NAMALWA (cell line): ENCODE measurements around the gene FNBP1.
"Not testable (repeated sequence)": the region's sequence is repeated elsewhere in the genome, so short reads cannot be mapped to it uniquely, and the experiment has no call there.

Source experiments
- DNase-seq: peaks from one replicate; pipeline ENCODE4 v3.0.0-alpha.2; 2015; ENCODE audit warnings: low spot score

The FNBP1 gene

DNA sequence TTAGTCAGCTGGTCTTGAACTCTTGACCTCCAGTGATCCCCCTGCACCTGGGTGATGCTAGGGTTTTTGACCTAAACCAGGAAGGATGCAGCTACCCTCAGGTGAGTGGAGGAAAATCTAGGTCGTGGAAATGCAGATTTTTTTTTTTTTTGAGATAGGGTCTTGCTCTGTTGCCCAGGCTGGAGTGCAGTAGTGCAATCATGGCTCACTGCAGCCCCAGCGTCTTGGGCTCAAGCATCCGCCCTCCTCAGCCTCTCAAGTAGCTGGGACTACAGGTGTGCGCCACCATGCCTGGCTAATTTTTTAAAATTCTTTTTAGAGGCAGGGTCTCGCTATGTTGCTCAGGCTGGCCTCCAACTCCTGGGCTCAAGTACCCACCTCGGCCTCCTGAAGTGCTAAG, 51.9 kb downstream of the FNBP1 start:
- not testable (repeated sequence) for DNase-seq

DNA sequence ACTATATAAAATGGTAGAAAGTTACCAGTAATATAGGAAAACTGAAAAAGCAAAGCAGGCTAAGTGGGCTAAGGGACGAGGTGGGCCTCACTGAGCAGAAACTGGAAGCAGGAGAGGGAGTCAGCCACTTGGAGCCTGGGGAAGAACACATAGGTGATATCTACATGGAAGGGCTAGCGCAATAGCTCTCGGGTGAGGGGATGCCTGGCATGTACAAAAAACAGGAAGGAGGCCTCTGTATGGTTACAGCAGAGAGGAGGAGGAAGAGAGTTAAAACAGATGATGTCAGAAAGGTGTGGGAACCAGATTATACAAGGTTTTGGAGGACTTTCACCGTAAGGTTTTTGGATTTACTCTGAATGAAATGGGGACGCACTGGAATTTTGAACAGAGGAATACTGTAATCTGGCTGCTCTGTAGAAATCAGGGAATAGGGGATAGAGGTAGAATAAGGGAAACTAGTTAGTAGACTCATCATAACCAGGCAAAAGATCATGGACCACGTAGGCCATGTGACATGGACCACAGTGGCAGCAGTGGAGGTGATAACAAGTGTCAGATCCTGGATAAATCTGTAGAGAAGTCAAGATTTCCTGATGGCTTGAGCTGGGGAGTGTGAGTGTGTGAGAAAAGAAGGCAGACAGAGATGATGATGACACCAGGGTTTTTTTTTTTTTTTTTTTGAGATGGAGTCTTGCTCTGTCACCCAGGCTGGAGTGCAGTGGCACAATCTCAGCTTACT, 52.5 kb downstream of the FNBP1 start:
- DNase-seq, result peak; percentile 56

DNA sequence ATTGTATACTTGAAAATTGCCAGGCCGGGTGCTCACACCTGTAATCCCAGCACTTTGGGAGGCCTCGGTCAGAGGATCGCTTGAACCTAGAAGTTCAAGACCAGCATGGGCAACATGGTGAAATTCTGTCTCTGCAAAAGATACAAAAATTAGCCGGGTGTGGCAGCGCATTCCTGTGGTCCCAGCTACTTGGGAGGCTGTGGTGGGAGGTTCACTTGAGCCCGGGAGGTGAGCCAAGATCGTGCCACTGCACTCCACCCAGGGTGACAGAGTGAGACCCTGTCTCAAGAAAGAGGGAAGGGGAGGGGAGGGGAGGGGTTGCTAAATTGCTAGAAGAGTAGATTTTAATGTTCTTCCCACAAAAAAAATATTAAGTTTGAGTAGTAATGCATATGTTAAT, 53.2 kb downstream of the FNBP1 start:
- DNase-seq, result no peak

DNA sequence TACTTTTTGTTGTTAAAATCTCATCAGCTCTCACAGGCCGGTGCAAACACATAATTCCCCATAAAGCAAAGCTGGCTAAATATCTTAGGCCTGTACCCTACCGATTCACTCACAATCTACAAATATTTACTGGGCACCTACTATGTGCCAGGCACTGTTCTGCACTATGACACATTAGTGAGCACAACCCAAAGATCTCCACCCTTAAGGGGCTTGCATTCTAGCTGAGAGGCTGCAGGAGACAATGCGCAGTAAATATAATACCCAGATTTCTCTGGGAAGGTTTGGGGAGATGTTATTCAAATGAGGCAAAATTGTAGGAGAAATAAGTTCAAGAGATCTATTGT, 53.7 kb downstream of the FNBP1 start:
- DNase-seq, result no peak

DNA sequence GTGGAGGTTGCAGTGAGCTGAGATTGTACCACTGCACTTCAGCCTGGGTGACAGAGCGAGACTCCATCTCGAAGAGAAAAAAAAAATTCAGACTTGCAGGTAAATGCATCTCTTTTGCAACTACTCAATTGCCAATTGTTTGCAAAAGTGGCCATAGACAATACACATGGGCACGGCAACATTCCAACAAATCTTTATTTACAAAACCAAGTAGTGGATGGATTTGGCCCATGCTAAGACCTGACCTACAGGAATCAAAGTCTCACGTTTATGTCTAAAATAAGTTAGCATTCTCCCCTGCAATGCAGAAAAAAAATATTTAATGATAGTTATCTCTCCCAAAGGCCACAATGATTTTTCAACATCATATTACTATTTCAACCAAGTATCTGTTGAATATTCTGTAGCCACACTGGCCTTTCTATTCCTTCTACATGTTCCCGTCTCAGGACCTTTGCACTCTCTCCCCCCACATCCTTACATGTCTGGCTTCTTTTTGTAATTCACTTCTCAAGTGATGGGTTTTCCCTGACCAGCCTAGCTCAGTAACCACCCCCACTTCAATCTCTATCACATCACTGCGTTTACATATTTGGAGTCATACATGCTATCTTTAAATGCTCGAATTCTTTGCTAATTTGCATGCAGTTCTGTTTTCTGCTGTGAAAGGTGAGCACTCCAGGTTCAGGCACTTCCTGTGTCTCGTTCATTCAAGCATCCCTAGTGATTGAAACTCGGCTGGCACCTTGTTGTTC, 54.2 kb downstream of the FNBP1 start:
- peak; percentile 70 for DNase-seq

DNA sequence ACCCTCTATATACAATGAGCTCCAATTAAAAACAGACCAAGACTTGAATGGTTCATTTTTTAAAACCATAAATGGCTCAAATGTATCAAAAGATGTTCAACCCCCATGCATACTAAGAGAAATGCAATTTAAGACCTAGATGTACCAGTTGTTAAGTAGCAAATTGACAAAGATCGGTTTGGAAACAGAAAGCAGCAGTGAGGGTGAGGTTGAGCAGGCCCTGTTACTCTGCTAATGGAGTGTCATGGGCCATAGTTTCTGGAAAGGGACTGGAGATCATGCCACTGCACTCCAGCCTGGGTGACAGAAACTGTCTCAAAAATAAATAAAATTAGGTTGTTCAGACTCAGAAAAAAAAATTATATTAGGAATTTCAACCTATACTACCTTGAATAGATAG, 55.0 kb downstream of the FNBP1 start:
- no peak for DNase-seq

DNA sequence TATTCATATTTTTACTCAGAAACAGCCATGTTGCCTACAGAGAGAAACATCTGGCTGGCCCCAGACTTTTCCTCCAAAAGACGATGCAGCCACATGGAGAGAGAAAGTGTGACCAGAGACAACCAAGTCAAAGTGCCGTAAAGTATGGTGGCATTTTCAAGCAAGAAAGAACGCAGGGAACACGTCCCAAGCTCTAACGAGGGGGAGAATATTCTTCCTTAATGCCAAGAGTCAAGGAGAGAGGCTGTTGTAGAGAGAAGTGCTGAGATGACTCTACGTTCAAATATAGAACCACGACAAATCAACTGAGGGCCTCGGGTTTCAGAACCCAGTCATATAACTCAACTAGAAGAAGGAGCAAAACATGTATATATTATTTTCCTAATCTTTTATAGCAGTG, 55.9 kb downstream of the FNBP1 start:
- DNase-seq, result no peak

DNA sequence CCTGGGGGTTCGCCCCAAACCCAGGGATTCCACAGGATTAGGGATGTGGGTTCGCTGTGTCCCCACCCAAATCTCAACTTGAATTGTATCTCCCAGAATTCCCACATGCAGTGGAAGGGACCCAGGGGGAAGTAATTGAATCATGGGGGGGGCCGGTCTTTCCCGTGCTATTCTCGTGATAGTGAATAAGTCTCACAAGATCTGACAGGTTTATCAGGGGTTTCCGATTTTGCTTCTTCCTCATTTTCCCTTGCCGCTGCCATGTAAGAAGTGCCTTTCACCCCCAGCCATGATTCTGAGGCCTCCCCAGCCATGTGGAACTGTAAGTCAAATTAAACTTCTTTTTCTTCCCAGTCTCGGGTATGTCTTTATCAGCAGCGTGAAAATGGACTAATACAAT, 58.4 kb downstream of the FNBP1 start:
- DNase-seq, result not testable (repeated sequence)

DNA sequence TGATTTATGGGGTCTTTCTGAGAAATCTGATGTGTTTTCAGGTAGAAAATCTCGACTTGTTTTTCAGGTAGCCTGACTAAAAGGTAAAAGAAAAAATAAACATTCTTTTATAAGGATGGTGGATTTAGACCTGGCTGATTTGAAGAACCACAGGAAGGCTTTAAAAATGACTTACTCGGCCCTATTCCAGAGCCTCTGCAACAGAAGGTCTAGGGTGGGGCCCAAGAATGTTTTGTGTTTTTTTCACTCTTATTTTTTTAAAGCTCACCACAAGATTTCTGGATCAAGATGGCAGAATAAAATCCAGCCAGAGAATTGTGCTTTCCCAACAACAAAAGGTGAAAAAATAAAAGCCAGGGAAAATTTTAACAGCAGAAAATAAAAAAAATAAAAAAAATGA, 59.1 kb downstream of the FNBP1 start:
- no peak for DNase-seq

DNA sequence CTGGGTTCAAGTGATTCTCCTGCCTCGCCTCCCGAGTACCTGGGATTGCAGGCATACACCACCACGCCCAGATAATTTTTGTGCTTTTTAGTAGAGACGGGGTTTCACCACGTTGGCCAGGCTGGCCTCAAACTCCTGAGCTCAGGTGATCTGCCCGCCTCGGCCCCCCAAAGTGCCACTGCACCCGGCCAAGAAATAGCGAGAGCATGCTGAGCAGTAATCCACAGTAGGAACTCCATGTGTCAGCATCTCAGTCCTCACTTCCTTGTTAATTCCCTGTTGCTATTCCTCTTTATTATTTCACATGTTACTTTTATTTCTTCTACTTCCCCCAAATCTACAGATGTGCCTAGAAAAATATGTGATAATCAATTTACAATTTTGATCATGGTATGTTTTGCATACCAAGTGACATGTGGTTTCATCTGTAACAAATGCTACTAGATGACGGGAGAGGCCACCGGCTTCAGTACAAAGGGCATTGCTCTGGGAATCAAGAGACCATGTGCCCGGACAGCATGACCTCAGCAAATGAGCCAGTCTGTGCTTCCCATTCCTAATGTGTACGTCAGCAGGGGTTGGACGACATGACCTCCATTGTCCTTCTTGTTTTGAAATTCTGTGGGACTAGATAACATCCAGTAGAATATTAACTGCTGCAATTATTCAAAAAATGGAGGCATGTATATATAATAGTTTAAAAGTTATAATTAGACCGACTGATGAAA, 61.6 kb downstream of the FNBP1 start:
- DNase-seq, result no peak

DNA sequence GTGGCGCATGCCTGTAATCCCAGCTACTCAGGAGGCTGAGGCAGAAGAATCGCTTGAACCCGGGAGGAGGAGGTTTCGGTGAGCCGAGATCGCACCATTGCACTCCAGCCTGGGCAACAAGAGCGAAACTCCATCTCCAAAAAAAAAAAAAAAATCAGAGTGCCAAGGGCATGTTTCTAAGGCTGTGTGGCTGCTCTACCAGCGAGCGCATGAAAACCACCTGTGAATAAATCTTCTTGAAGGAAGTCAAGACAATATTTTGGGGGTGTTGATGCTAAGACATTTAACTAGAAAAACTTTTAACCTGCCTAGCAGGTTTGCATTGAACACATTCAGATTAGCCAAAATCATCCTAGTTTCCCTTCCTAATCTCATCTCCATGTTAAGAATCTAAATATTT, 62.8 kb downstream of the FNBP1 start:
- not testable (repeated sequence) for DNase-seq

DNA sequence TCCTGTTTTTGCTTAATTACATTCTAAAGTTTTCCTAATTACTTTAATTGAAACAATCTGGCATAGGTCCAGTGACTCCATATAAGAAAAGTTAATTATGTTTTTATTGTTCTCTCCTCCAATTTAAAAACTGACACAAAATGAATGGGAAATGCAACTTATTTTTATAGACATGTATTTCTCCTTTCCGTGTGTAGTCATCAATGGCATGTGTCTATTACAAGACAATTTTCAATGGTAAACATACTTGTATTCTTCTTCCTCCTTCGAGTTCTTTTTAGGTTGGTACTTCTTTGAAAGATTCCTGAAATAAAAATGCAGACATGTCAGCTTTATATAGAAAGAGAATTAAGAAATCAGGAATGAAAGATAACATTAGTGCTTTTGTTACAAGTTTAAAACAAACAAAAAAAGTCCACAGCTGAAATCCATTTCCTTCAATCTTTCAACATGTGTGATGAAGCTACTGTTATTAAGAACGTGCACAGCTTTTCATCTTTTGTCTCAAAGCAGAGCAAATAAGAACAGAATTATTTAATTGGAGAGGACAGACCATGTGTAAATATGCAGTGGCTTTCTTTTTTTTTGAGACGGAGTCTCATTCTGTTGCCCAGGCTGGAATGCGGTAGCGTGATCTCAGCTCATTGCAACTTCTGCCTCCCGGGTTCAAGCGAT, 63.8 kb downstream of the FNBP1 start:
- DNase-seq, result no peak

DNA sequence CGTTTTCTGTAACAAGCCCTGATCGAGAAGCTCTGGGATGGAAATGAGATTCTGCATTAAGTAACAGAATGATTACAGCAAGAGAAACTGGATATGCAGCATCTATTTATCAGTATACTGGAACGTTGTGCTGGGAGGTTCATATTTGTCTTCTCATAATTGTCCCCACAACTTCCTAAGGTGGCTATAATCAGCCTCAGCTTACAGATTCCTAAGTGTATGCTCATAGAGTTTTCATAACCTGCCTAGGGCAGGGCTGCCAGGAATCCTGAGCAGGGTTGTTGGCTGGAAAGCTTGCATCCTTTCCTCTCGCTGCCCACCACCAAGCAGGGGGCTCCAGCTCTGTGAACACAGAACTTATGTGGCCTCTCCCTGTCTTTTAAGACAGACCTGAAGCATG, 70.2 kb downstream of the FNBP1 start:
- DNase-seq, result no peak

DNA sequence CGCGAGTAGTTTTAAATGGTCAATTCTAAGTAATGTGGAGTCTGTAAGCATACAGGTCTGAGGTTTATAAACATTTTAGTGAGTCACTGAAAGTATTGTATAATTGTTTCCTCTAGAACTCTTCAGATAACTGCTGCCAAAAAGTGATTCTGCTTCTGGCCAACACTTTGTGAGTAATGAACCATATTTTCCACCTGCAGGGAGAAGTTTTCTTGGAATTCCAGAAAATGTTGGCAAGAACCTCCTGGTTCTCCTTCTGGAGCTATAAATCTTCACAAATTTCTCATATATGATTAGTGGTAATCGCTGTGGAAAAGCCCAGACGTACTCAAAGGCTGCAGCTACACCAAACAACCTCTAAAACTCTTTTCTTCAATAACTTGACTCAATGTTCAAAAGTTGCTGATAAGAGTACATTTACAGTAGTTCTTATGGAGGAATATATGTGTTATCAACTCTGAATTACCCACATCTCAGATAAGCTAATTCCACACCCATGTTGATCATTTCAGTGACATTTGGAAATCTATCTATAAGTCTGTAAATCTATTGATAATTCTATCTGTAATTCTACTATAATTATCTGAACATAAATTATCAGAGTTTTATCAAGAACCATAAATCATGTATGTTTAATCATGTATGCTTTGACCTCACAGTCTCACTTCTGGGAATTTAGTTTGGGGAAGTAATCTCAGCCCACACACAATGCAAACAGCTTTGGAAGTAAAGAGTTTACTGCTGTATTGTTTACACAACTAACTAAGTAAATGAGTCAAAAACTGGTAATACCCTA, 74.1 kb downstream of the FNBP1 start:
- no peak for DNase-seq

DNA sequence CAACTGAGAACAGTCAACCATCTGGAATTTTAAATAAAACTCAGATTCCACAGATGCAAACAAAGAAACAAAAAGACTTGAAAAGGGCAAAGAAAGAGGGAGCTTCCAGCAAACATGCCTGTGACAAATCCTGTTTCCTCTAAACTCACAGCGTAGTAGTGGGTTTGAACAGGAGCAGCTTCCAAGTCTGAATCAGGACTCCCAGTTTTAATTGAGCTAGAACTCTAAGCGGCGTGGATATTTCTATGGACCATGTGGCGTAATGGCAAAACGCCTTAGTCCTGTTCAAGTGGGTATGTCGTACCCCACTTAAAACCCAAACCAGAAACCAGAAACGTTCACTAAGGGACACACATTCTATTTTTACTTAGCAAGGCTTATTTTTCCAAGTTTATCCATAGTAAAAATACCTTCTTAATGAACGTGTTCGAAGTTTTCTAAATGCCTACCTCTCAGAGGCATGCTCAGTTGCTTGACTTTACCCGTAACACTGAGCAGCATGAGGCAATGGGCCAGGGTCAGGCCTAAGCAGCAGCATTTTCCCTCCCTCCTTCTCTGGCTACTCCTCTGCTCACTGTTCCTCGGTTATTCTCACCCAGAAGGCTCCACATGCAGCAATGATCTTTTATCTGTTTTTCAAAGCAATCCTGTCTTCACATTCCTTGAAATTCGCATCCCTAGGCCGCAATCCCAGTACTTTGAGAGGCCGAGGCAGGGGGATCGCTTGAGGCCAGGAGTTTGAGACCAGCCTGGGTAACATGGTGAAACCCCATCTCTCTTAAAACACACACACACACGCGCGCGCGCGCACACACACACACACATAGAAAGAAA, 77.9 kb downstream of the FNBP1 start:
- no peak for DNase-seq

DNA sequence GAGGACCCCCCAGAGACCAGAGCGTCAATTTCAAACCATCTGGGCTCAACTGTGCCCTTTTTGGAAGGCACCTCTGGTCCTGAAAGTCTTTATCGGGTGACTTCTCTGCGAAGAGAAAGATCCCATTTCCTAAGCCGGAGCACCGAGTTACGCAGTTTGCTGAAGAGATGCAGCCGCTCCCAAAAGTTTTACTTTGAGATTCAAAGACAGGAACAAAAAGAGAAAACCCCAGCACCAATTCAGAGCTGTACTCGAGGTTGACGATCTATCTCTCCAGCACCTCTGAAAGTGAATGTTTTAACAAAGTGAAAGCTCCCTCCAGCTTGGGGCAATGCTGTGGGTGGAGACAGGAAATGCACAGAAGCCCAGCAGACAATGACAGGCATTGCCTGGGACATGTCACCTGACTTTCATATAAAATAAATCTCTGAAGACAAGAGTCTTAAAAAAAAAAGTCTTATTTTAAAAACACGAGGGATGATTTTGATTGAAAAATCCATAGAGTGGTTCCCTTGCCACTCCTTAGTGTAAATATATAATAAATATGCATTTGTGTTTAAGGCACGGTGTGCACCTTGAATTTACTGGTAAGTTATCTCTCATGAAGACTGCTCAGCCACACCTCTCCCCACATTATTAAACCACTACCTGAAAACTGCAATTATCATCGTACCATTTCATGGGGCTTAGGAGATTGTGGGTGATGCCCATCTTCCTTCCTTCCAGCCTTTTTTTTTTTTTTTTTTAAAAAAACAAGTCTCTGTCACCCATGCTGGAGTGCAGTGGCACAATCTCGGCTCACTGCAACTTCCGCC, 79.9 kb downstream of the FNBP1 start:
- DNase-seq, result peak; percentile 77

DNA sequence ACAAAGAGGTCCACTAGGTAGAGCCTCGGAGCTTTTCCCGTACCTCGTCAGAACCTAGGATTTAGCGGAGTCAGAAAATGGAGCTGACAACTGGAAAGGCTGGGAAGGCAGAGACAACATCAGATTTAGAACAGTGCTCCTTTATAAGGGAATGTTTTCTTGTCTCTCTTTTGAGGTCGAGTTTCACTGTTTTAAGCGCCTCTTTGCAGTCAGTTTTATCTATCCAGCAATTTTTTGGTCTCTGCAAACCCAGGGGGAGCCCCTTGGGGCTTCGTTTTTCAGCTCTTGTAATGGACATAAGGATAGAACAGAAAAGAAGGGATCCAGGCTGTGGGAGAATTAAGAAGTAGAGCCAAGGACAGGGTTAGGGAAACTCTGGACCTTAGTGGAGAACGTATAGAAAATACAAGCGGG, 80.5 kb downstream of the FNBP1 start:
- DNase-seq, result no peak

DNA sequence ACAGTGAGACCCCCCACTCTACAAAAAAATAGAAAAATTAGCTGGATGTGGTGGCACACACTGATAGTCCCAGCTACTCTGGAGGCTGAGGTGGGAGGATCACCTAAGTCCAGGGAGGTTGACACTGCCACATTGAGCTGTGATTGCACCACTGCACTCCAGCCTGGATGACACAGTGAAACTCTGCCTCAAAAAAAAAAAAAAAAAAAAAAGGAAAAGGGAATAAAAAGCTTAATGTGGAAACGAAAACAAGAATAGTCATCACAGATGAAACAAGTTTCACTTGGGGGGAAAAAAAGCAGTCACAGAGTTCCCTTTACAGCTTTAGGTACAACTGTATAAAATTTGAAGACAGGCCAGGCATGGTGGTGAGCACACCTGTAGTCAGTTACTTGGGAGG, 84.2 kb downstream of the FNBP1 start:
- DNase-seq, result no peak

DNA sequence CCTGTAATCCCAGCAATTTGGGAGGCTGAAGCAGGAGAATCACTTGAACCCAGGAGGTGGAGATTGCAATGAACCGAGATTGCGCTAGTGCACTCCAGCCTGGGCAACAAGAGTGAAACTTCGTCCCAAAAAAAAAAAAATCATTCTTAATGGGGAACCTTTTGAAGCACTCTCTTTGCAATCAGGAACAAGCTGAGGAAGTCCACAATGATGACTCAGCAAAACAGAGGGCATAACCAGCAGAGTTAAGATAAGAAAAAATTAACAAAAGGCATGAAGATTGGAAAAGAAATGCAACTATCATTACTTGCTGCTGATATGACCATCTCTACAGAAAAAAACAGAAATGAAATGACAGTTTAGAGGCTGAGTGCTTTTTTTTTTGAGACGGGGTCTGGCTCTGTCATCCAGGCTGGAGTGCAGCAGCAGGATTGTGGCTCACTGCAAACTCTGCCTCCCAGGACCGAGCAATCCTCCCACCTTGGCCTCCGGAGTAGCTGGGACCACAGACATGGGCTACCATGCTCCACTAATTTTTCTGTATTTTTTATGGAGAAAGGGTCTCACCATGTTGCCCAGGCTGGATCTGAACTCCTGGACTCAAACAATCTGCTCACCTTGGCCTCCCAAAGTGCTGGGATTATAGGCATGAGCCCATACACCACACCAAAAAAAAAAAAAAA, 88.0 kb downstream of the FNBP1 start:
- DNase-seq, result no peak
